Measurements from ENCODE around the gene MBNL1. TPM values are rescaled to one million over a fixed set of nuclear protein-coding genes. Genes with fewer than 3 reads are reported as not detected.
A peak's percentile ranks its signal among the peaks of the same experiment; 100 is the strongest.

Gene MBNL1
- total RNA-seq, 2 experiments from 2014 or later = 163 to 174 TPM

DNA sequence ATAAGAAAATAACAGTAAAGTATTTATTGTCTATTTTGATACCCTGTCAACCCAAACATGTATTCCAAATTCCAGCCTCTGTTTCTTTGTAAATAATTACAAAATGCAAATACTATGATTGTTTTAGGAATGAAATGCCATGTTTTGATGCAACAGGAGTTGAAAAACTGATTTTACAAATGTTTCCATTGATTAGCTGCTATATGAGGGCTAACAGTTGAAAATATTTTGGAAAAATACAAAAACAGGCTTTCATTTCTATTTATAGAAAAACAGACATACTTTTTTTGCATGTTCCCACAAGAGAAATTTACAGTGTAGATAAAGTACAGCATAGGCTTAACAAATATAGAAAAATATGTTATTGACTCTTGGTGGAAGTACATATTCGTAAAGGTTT, 20.0 kb downstream of the MBNL1 start:
- Histone ChIP-seq H2AFZ (ENCODE audit: low read length) (no peak overlapping the region), H3K9me3 (ENCODE audit: low read length) (no peaks in the 10 kb centered on the region), H3K27ac (ENCODE audit: low read depth, low read length, poor library complexity, severe bottlenecking) (no peak overlapping the region), H3K9me2 (ENCODE audit: insufficient read depth, low read length) (no peaks in the 10 kb centered on the region), H3K4me3 (ENCODE audit: low read depth, low read length, poor library complexity, severe bottlenecking) (no peak overlapping the region), H4K20me1 (ENCODE audit: insufficient read depth, low read length) (peaks cover 61% of the 10 kb centered on the region), H3K4me2 (ENCODE audit: low read length) (no peak overlapping the region), H3K4me1 (ENCODE audit: insufficient read depth, low read length, poor library complexity, severe bottlenecking) (peaks cover 70% of the 10 kb centered on the region), H3K36me3 (ENCODE audit: insufficient read depth, low read length) (peaks cover 27% of the 10 kb centered on the region), H3K79me2 (ENCODE audit: insufficient read depth, low read depth, low read length) (peaks cover 97% of the 10 kb centered on the region)
- BruUV-seq (replicated peaks) = no TSS peak
- ChIA-PET POLR2A (interaction anchor here (0.6 to 4.0 kb wide), 4 partner anchors 8 to 1460 kb away, joined by 3 to 18 read pairs (median 3); no protein-coding TSS in a partner anchor), CTCF (ENCODE audit: unreplicated experiment) (no interaction called here)
- intact Hi-C loops (cut with micrococcal nuclease; ENCODE audit: unreplicated experiment) = no loop called here
- TF ChIP-seq, protein P1, sequence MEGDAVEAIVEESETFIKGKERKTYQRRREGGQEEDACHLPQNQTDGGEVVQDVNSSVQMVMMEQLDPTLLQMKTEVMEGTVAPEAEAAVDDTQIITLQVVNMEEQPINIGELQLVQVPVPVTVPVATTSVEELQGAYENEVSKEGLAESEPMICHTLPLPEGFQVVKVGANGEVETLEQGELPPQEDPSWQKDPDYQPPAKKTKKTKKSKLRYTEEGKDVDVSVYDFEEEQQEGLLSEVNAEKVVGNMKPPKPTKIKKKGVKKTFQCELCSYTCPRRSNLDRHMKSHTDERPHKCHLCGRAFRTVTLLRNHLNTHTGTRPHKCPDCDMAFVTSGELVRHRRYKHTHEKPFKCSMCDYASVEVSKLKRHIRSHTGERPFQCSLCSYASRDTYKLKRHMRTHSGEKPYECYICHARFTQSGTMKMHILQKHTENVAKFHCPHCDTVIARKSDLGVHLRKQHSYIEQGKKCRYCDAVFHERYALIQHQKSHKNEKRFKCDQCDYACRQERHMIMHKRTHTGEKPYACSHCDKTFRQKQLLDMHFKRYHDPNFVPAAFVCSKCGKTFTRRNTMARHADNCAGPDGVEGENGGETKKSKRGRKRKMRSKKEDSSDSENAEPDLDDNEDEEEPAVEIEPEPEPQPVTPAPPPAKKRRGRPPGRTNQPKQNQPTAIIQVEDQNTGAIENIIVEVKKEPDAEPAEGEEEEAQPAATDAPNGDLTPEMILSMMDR (conservative IDR thresholded peaks at IDR 0.05; ENCODE audit: low read length) = no peak
- TF ChIP-seq EZH2phosphoT487 (IDR thresholded peaks at IDR 0.05; ENCODE audit: borderline replicate concordance, low read depth, low read length) = no peak
- DNase-seq (ENCODE audit: low spot score) = no peak

- ChIA-PET POLR2A (interaction anchor here (0.6 to 4.0 kb wide), 7 partner anchors 9 to 58 kb away, joined by 4 to 18 read pairs (median 8); no protein-coding TSS in a partner anchor), CTCF (ENCODE audit: unreplicated experiment) (no interaction called here)
- H3K9me3 ChIP-seq (ENCODE audit: low read length) = no peaks in the 10 kb centered on the region
- peaks cover 60% of the 10 kb centered on the region for H3K4me1 ChIP-seq (ENCODE audit: insufficient read depth, low read length, poor library complexity, severe bottlenecking)
- intact Hi-C loops (cut with micrococcal nuclease; ENCODE audit: unreplicated experiment) = no loop called here
- H3K27ac ChIP-seq (ENCODE audit: low read depth, low read length, poor library complexity, severe bottlenecking) = no peak overlapping the region
- H3K4me3 ChIP-seq (ENCODE audit: low read depth, low read length, poor library complexity, severe bottlenecking) = no peak overlapping the region
- peaks cover 27% of the 10 kb centered on the region for H3K36me3 ChIP-seq (ENCODE audit: insufficient read depth, low read length)
- no peak for DNase-seq (ENCODE audit: low spot score)
- TSS peak; percentile 4 for BruUV-seq (replicated peaks)
- H3K79me2 ChIP-seq (ENCODE audit: insufficient read depth, low read depth, low read length) = peaks cover 97% of the 10 kb centered on the region
- H2AFZ ChIP-seq (ENCODE audit: low read length) = no peak overlapping the region
- no peaks in the 10 kb centered on the region for H3K9me2 ChIP-seq (ENCODE audit: insufficient read depth, low read length)
- TF ChIP-seq, protein P1 (conservative IDR thresholded peaks at IDR 0.05; ENCODE audit: low read length) = no peak
- TF ChIP-seq EZH2phosphoT487 (IDR thresholded peaks at IDR 0.05; ENCODE audit: borderline replicate concordance, low read depth, low read length) = no peak
- H4K20me1 ChIP-seq (ENCODE audit: insufficient read depth, low read length) = peaks cover 54% of the 10 kb centered on the region
- H3K4me2 ChIP-seq (ENCODE audit: low read length) = peak overlapping the region; percentile 11; the same call in 1 of the 2 replicates
Measured at GRCh38 chr3:152289708-152290107, 21.0 kb downstream of the MBNL1 start.

DNA sequence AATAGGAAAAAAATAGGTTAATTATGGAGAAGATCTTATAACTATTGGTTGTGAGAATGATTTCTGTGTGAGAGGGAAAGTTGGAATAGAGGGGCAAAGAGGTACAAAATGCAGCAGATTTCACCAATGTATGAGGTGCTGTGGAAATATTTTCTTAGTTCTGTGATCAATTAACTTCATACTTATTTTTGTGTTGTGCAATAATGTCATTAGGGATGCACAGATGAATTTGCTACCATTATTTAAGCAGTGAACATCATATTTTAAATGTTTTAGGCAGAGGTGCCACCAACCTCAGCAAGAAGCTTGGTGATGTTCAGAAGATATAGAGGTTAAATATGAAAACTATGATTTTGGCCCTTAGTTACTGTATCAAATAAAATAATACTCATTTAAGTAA, 21.6 kb downstream of the MBNL1 start:
- Histone ChIP-seq H3K27ac (ENCODE audit: low read depth, low read length, poor library complexity, severe bottlenecking) (no peak overlapping the region), H2AFZ (ENCODE audit: low read length) (no peak overlapping the region), H3K79me2 (ENCODE audit: insufficient read depth, low read depth, low read length) (peaks cover 97% of the 10 kb centered on the region), H3K36me3 (ENCODE audit: insufficient read depth, low read length) (peaks cover 27% of the 10 kb centered on the region), H3K4me2 (ENCODE audit: low read length) (peak overlapping the region; percentile 11; the same call in 1 of the 2 replicates), H3K9me2 (ENCODE audit: insufficient read depth, low read length) (no peaks in the 10 kb centered on the region), H3K4me3 (ENCODE audit: low read depth, low read length, poor library complexity, severe bottlenecking) (no peak overlapping the region), H4K20me1 (ENCODE audit: insufficient read depth, low read length) (peaks cover 54% of the 10 kb centered on the region), H3K9me3 (ENCODE audit: low read length) (no peaks in the 10 kb centered on the region), H3K4me1 (ENCODE audit: insufficient read depth, low read length, poor library complexity, severe bottlenecking) (peaks cover 53% of the 10 kb centered on the region)
- no TSS peak for BruUV-seq (replicated peaks)
- intact Hi-C loops (cut with micrococcal nuclease; ENCODE audit: unreplicated experiment) = no loop called here
- ChIA-PET POLR2A (interaction anchor here (1.1 to 4.0 kb wide), 7 partner anchors 9 to 97 kb away, joined by 4 to 18 read pairs (median 8); no protein-coding TSS in a partner anchor), CTCF (ENCODE audit: unreplicated experiment) (no interaction called here)
- DNase-seq (ENCODE audit: low spot score) = no peak
- no peak for TF ChIP-seq EZH2phosphoT487 (IDR thresholded peaks at IDR 0.05; ENCODE audit: borderline replicate concordance, low read depth, low read length)
- TF ChIP-seq, protein P1 (conservative IDR thresholded peaks at IDR 0.05; ENCODE audit: low read length) = no peak
